Endothelial cell of hepatic sinusoid (primary cell): ENCODE results near the gene HNRNPUL2.
"Not testable (repeated sequence)": the region's sequence is repeated elsewhere in the genome, so short reads cannot be mapped to it uniquely, and the experiment has no call there.

Experiments
- in situ Hi-C: cut with HindIII; loops from 2 replicates; pipeline ENCODE4 v1.10.0; 2017; ENCODE audit warnings: low sequenced_read_pairs

Gene HNRNPUL2

DNA sequence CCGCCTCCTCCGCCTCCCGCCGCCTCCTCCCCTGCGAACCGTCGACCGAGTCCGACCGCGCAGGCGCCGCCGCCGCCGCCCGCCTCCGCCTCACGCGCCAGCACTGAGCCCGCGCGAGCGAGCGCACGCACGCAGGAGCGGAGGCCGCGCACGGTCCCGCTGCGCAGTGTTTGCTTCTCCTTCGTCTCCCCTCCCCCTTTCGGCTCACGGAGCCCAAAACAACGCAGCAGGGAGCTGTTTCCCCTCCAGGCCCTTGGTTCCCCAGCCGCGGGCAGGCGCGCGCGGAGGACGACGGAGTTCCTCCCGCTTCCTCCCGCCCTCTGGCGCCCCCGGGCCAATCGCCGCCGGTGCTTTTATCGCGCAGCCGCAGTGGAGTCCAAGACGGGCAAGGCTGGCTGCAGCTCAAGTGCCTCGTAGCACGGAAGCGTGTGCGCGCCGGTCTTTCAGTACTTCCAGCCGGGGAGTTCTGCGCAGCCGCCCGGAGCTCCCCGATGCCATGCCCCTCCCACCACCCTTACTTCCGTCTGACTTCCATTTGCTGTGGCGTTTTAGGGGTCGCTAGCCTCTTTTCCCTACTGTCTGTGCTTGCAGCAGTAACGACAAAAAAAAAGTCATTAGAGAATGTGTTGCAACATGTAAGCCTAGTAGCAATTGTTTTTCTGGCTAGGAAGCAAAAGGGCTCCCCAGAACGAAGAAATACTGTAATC, at the start of gene HNRNPUL2:
Gene HNRNPUL2, minus strand, starts transcription at position 293 of the 707 bp plus-strand sequence. CDS start 301 bp downstream, outside the sequence.
- in situ Hi-C loops, result no loop called here

DNA sequence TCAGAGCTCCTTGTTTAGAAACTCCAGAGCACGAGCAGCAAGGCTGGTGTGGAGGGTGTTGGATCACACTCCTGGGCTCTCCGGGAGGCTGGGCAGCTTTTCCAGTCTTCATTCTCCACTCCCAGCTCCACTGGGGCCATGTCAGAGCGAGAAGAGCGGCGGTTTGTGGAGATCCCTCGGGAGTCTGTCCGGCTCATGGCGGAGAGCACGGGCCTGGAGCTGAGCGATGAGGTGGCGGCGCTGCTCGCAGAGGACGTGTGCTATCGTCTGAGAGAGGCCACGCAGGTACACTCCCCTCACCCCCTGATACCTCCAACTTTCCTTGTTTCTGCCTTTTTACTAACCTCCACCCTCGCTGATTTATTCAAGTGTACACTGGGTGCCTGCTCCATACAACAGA, 48.4 kb upstream of the HNRNPUL2 start:
- in situ Hi-C loops, result loop anchor here (10.0 kb wide), 1 partner anchor 61 kb away; no protein-coding TSS in a partner anchor

DNA sequence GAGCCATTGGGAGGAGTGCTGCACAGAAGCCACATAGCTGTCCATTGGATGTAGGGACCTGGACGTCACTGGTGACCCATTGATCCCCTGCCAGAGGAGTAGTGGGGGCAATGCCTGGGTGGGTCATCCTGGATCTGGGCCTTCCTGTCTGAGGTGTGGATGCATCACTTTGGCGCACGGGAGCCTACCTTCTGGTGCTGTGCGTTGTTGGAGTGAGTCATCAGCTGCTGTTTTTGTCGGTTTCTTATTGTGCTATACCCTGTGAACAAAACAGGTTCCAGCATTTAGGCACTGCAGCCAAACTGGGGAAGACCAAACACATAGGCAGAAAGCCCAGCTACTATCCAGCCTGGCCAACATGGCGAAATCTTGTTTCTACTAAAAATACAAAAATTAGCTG, 47.1 kb upstream of the HNRNPUL2 start:
- in situ Hi-C loops, result loop anchor here (5.0 to 10.0 kb wide), 2 partner anchors 60 to 102 kb away; partner anchors contain the start of genes LBHD1 and UQCC3

DNA sequence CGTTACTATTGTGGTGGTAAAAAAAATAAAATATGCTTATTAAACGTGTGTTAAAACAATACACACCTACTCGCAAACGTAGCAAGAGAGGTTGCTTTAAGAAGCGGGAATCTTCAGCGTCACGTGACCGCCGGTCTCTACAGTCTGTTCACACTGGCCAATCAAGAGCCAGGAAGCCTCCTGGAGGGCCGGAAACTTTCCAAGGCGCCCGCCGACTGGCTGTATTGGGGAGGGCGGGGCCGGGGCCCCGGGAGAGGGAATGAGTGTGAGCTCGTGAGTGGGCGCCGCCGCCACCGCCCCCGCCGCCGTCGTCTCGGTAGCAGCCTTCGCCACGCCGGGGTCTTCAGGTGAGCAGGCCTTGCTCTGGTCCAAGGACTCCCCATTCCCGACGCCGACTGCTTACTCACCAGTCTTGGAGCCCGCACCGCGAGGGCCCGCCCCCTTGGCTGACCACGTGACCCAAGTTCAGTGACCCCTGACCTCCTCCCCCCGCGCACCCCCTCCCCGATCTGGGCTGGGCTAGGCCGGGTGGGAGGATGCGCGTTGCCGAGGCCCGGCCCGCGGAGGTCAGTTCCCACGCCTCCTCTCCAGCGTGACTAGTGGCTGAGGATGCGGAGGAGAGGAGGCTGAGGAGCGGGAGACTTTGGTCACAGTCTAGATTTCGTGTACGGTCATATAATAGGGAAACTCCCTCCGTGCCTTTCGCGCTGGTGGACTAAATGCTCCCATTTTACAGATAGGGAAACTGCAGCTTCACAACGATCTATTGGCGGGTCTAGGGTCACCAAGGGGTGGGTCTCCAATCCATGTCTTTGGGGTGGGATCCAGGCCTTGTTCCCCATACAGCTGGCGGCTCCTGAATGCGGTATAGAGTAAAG, 44.1 kb upstream of the HNRNPUL2 start, which contains the start of gene TAF6L:
Gene TAF6L, plus strand, starts transcription at position 253 of the 878 bp plus-strand sequence. CDS start 4,388 bp downstream, outside the sequence.
- in situ Hi-C loops, result loop anchor here (5.0 to 10.0 kb wide), 2 partner anchors 57 to 99 kb away; partner anchors contain the start of genes LBHD1 and UQCC3

DNA sequence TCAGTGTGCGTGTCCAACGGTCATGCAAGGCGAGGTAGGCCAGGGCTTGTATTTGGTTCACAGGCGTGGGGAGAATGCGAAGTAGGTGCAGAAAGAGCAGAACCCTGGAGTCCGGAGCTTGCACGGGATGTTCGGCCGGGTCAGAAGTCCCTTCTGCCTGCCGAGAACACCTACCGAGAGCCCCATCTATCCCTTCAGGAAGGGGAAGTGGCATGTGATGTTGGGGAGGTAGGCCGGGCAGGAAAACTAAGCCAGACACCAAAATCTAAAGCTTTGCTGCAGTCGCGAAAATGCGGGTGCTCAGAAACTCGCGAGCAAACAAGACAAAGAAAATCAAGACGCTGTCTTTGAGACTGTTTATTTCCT, 43.5 kb upstream of the HNRNPUL2 start:
- in situ Hi-C loops, result loop anchor here (5.0 to 10.0 kb wide), 2 partner anchors 56 to 98 kb away; partner anchors contain the start of genes LBHD1 and UQCC3

DNA sequence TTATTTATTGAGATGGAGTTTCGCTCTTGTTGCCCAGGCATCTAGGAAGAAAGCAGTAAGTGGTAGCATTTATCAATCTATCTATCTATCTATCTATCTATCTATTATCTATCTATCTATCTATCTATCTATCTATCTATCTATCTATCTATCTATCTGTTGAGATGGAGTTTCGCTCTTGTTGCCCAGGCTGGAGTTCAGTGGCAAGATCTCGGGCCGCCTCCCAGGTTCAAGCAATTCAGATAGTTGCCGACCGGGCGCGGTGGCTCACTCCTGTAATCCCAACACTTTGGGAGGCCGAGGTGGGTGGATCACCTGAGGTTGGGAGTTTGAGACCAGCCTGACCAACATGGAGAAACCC, 33.6 kb upstream of the HNRNPUL2 start:
- in situ Hi-C loops, result not testable (repeated sequence)

DNA sequence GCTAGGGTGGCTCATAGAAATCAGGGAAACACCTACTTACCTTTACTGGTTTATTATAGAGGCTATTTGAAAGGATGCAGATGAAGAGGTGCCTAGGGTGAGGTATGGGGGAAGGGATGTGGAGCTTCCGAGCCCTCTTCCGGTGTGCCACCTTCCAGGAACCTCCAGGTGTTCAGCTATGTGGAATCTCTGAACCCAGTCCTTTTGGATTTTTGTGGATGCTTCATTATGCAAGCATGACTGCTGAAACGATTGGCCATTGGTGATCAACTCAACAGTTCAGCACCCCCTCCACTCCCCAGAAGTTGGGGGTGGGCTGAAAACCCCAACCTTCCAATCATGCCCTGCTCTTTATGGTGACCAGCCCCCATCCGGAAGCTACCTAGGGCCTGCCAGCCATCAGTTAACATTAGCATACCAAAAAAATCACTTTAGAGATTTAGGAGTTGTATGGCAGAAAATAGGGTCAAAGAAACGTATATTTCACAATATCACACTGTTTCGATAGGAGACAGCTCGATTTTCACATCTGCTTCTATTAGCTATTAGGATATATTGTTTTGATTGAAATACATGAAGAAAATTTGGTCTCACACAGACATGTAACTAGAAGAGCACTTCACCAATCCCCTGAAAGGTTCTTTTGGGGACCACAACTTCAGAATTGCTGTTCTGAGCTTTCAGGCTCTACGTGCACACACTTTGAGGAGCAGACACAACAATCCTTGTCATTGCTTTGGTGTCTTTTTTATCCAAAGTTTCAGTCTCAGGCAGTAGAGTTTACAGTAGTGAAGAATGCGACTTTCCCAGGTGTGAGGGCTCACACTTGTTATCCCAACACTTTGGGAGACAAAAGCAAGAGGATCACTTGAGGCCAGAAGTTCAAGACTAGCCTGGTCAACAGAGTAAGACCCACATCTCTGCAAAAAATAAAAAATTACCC, 30.9 kb upstream of the HNRNPUL2 start:
- in situ Hi-C loops, result no loop called here

DNA sequence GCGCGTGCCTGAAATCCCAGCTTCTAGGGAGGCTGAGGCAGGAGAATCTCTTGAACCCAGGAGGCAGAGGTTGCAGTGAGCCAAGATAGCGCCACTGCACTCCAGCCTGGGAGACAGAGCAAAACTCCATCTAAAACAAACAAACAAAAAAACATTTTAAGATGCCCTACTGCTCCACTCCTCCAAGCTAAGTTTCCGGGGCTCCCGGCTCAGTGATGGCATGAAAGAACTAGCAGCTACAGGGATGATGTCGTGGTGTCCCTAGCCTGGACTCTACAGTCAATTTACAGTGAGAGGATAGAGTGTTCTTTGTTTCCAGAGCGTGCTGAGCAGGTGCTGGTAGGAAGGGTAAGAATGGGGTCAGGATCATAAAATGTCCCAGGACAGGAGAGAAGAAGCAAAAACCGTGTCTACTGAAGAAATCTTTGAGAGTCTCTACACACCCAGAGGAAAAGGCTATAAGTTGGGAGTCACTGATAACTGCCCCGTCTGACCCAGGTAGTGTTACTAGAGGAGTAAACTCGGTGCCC, 27.9 kb upstream of the HNRNPUL2 start:
- in situ Hi-C loops, result no loop called here

DNA sequence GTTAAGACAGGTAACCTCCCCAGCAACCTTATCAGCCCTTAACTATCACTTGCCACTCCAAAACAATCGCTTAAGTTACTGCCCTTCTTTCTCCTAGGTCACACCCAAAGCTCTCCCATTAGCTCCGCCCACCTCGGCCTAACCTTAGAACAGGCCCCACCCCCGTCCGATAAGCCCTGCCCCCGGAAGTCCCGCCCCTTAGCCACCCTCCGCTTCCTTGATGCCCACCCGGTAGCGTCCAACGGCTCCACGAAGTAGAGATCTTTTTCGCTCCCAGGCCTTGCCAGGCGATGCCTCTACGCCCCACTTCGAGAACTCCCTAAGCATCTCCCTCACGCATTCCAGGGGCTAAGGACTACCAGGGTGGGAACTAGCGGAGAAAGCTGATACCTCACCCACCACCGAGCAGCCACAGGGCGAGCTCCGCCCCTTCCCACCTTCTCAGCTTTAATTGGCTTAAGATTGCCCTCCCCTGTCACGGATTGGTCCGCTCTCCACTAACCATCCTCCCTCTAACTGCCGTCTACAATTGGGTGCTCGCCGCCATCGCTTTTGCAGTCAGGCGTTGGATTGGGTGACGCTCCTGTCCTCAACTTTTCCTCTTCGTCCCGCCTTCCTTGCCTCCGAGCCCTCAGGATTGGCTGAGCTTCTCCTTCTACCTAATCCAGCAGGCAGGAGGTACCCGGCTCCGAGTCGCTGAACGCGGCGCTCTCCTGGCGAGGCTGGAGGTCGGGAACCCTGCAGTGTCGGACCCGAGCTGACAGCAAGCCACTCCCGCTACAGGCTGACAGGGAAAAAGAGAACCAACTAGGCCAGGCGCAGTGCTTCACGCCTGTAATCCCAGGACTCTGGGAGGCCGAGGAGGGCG, 26.7 kb upstream of the HNRNPUL2 start, which contains the start of gene ZBTB3:
Gene ZBTB3, minus strand, starts transcription at position 425 of the 868 bp plus-strand sequence. CDS start 496 bp downstream, outside the sequence.
- in situ Hi-C loops, result loop anchor here (5.0 kb wide), 1 partner anchor 117 kb away; no protein-coding TSS in a partner anchor

DNA sequence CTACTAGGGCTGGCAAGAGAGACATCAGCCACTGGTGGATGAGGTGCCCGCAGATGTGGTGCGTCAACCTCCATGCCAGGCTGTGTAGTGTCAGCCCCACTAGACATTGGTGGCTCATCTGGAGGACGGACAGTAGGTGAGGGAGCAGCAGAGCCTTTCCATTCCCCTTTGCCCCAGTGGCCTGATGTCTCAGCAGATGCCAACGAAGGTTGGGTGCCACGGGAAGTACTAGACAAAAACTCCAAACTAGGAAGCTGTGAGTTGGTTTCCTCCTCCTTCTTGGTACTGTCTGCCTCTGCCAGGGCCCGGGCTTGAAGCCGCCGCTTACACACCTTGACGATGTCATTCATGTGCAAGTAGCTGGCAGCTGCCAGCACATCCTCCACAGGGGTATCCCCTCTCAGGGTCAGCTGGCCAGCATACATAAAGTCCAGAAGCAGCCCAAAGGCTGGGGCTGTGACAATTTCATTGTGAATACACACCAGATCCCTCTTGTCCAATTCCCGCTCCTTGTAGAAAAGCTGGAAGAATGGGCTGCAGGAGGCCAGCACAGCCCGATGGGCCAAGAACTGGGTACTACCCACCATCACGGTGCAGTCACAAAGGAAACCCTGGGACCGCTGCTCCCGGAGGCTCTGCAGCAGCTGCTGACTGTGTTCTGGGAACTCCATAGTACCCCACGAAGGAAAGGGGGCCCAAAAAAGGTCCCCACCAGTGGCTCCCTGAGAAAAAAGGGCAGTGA, 25.9 kb upstream of the HNRNPUL2 start:
- in situ Hi-C loops, result loop anchor here (5.0 kb wide), 1 partner anchor 116 kb away; no protein-coding TSS in a partner anchor

DNA sequence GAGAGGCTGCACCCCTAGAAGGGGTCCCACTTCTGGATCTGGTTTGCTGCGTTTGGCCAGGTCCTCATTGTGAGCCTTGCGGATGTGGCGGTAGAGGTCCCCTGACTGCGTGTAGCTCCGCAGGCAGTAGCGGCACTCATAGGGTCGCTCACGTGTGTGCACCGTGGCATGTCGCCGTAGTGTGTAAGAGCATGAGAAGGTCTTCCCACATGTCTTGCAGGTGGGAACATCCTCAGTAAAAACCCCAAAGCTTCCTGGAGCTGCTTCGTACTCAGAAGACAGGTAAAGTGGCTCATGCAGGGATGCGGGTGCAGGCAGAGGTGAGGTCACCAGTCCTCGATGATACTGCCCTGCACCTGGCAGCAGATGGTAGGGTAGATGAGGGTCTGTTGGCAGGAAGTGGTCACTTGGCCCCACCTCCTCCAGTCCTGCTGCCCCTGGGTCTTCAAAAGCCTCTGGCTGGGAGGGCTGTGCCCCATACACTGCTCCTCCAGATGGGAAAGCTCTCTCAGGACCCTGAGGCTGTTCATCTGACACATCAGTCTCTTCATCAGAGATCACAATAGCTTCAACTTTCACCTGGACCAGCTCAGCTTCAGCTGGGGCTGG, 25.0 kb upstream of the HNRNPUL2 start:
- in situ Hi-C loops, result loop anchor here (5.0 kb wide), 1 partner anchor 115 kb away; no protein-coding TSS in a partner anchor

DNA sequence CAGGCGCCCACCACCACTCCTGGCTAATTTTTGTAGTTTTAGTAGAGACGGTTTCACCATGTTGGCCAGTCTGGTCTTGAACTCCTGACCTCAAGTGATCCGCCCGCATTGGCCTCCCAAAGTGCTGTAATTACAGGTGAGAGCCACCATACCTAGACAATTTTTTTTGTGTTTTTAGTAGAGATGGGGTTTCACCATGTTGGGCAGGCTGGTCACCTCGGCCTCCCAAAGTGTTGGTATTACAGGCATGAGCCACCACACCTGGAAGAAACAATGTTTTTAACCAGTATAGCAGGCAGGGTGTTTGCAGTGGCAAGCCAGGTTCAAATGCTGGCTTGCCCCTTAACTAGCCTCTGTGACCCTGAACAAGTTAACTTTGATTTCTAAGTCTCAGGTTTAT, 22.7 kb upstream of the HNRNPUL2 start:
- in situ Hi-C loops, result loop anchor here (5.0 kb wide), 1 partner anchor 113 kb away; no protein-coding TSS in a partner anchor

DNA sequence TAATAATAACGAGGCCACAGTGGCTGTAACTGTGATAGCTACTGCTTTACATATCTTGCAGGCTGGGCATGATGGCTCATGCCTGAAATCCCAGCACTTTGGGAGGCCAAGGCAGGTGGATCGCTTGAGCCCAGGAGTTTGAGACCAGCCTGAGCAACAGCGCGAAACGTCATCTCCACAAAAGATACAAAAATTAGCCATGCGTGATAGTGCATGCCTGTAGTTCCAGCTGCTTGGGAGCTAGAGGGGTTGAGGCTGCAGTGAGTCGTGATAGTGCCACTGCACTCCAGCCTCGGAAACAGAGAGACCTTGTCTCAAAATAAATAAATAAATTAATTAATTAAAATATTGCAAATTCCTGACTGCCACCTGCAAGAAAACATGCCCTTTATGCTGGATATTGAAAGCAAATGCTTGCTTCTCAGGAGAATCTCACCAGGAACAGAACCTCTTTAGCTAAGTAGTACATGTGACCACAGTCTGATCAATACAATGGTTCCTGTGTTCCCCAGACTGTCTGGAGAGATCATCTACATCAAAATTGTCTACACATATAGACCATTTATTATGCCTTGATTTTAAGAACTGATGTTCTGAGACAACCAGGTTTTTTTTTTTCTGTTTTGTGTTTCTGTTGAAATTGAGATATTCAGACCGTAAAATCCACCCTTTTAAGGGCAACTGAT, 20.4 kb upstream of the HNRNPUL2 start:
- in situ Hi-C loops, result no loop called here

DNA sequence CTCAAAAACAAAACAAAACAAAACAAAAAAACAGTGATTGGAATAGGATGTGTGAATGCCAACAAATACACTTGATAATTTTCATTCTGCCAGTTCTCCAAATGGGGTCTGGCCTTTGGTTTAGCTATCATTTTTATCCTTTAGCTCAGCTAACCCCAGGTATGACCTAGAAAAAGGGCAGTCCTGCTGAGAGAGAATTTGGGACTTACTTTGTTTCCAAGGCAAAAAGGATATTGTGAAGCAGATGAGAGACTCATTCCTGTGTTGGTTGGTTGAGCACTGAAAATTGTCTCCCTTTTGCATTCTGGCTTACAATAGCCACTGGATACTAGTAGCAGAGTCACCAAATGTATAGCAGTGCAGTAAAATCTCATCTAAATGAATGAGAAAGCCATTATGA, 9.9 kb upstream of the HNRNPUL2 start:
- in situ Hi-C loops, result no loop called here

DNA sequence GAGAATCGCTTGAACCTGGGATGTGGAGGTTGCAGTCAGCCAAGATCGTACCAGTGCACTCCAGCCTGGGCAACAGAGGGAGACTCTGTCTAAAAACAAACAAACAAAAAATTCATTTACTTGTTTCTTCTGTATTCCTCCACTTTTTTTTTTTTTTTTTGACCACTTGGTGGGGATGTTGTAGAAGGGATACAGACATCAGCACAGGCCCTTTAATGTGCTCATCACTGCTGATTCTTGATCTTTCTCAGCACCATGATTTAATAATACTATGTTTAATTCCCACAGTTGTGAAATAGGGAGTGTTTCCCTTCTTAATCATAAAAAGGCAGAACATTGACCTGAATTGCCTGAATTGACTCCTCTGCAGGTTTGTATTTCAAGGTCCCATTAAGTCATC, 5.6 kb upstream of the HNRNPUL2 start:
- in situ Hi-C loops, result no loop called here

DNA sequence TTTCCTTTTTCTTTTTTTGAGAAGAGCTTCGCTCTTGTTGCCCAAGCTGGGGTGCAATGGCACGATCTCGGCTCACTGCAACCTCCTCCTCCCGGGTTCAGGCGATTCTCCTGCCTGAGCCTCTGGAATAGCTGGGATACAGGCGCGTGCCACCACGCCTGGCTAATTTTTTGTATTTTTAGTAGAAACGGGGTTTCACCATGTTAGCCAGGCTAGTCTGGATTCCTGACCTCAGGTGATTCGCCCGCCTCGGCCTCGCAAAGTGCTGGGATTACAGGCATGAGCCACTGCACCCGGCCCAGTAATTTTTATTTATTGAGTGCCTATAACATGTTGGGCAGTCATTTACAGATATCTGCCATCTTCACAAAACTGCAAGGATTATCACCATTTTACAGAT, 2.8 kb upstream of the HNRNPUL2 start:
- in situ Hi-C loops, result not testable (repeated sequence)
